Osteoblast (primary cell): ENCODE data around the gene SLX4. TPM values are rescaled to one million over a fixed set of nuclear protein-coding genes. Genes with fewer than 3 reads are reported as not detected.
A peak's percentile ranks its signal among the peaks of the same experiment; 100 is the strongest.

Source experiments
- DNase-seq: peaks from one replicate; pipeline ENCODE4 v3.0.0; 2011; ENCODE audit warnings: low spot score, mixed read lengths; ENCODE audit not compliant: insufficient read length; ENCODE audit errors: missing footprints
- H2AFZ ChIP-seq: 2 replicates; pipeline ENCODE4 v1.6.0; 2011; ENCODE audit warnings: mild to moderate bottlenecking, low read length
- H3K27ac ChIP-seq: 2 replicates; pipeline ENCODE4 v1.5.1; 2011; ENCODE audit warnings: mild to moderate bottlenecking, low read depth, low read length, moderate library complexity
- H3K27me3 ChIP-seq: 2 replicates; pipeline ENCODE4 v1.6.0; 2012; ENCODE audit warnings: mild to moderate bottlenecking, control low read depth, inconsistent platforms, low read length, moderate library complexity; ENCODE audit not compliant: insufficient read depth
- H3K36me3 ChIP-seq: 2 replicates; pipeline ENCODE4 v1.5.1; 2011; ENCODE audit warnings: mild to moderate bottlenecking, low read length, control low read depth, moderate library complexity; ENCODE audit not compliant: insufficient read depth
- H3K4me1 ChIP-seq: 2 replicates; pipeline ENCODE4 v1.5.1; 2011; ENCODE audit warnings: mild to moderate bottlenecking, low read length, control low read depth, moderate library complexity; ENCODE audit not compliant: insufficient read depth
- H3K4me2 ChIP-seq: 2 replicates; pipeline ENCODE4 v1.6.0; 2011; ENCODE audit warnings: mild to moderate bottlenecking, low read length; ENCODE audit not compliant: insufficient read depth
- H3K4me3 ChIP-seq: fragments of 200-600 bp; sonication (generic); 3 replicates; pipeline ENCODE4 v1.5.1; 2012; ENCODE audit warnings: mild to moderate bottlenecking, low read length, inconsistent platforms; ENCODE audit not compliant: insufficient read depth
- H3K79me2 ChIP-seq: 2 replicates; pipeline ENCODE4 v1.6.0; 2012; ENCODE audit warnings: mild to moderate bottlenecking, low read length, control low read depth, inconsistent platforms; ENCODE audit not compliant: insufficient read depth
- H3K9me3 ChIP-seq: 2 replicates; pipeline ENCODE4 v1.5.1; 2011; ENCODE audit warnings: low read depth, low read length, control low read depth
- H4K20me1 ChIP-seq: 2 replicates; pipeline ENCODE4 v1.6.0; 2012; ENCODE audit warnings: mild to moderate bottlenecking, low read length, control low read depth; ENCODE audit not compliant: insufficient read depth
- CTCF ChIP-seq: IDR thresholded peaks from 2 replicates; pipeline ENCODE4 v1.5.1; 2011; ENCODE audit warnings: mild to moderate bottlenecking, low read depth, low read length, moderate library complexity; ENCODE audit errors: extremely low read depth
- total RNA-seq: library from RNA; depleted of rRNA; stranded (reverse); fragments of >200 nt; gene quantifications from 2 replicates; pipeline ENCODE4 v1.2.3, GENCODE V29; 2012

SLX4 gene
- total RNA-seq, 1 donor = 4.0 TPM

GRCh38 chr16:3570420-3571062 is 40.9 kb downstream of the SLX4 start:
- Histone ChIP-seq H3K4me3 (no peak overlapping the region), H4K20me1 (no peaks in the 10 kb centered on the region), H2AFZ (no peak overlapping the region), H3K9me3 (no peaks in the 10 kb centered on the region), H3K27ac (no peak overlapping the region), H3K36me3 (no peaks in the 10 kb centered on the region), H3K79me2 (no peaks in the 10 kb centered on the region), H3K4me2 (no peak overlapping the region), H3K4me1 (no peaks in the 10 kb centered on the region), H3K27me3 (no peaks in the 10 kb centered on the region)
- TF ChIP-seq CTCF = no peak
- peak; percentile 76 for DNase-seq

GRCh38 chr16:3569851-3570250 is 41.6 kb downstream of the SLX4 start:
- Histone ChIP-seq H3K4me3 (no peak overlapping the region), H3K27ac (no peak overlapping the region), H3K36me3 (no peaks in the 10 kb centered on the region), H3K4me1 (no peaks in the 10 kb centered on the region), H3K79me2 (no peaks in the 10 kb centered on the region), H3K4me2 (no peak overlapping the region), H2AFZ (no peak overlapping the region), H4K20me1 (no peaks in the 10 kb centered on the region), H3K27me3 (no peaks in the 10 kb centered on the region), H3K9me3 (no peaks in the 10 kb centered on the region)
- DNase-seq = no peak
- TF ChIP-seq CTCF = no peak

- Histone ChIP-seq H3K4me2 (no peak overlapping the region), H3K79me2 (no peaks in the 10 kb centered on the region), H2AFZ (no peak overlapping the region), H4K20me1 (no peaks in the 10 kb centered on the region), H3K36me3 (no peaks in the 10 kb centered on the region), H3K9me3 (no peaks in the 10 kb centered on the region), H3K27ac (no peak overlapping the region), H3K27me3 (no peaks in the 10 kb centered on the region), H3K4me1 (no peaks in the 10 kb centered on the region), H3K4me3 (no peak overlapping the region)
- no peak for TF ChIP-seq CTCF
- DNase-seq = no peak
Measured at GRCh38 chr16:3566990-3567389, 44.4 kb downstream of the SLX4 start.

- Histone ChIP-seq H3K4me3 (no peak overlapping the region), H3K36me3 (no peaks in the 10 kb centered on the region), H3K27me3 (no peaks in the 10 kb centered on the region), H2AFZ (no peak overlapping the region), H3K79me2 (no peaks in the 10 kb centered on the region), H3K4me1 (no peaks in the 10 kb centered on the region), H3K9me3 (no peaks in the 10 kb centered on the region), H3K27ac (no peak overlapping the region), H3K4me2 (no peak overlapping the region), H4K20me1 (no peaks in the 10 kb centered on the region)
- no peak for TF ChIP-seq CTCF
- no peak for DNase-seq
Measured at GRCh38 chr16:3564889-3565141, 46.6 kb downstream of the SLX4 start.
